Measurements from ENCODE around the gene MTFR1L.

DNA sequence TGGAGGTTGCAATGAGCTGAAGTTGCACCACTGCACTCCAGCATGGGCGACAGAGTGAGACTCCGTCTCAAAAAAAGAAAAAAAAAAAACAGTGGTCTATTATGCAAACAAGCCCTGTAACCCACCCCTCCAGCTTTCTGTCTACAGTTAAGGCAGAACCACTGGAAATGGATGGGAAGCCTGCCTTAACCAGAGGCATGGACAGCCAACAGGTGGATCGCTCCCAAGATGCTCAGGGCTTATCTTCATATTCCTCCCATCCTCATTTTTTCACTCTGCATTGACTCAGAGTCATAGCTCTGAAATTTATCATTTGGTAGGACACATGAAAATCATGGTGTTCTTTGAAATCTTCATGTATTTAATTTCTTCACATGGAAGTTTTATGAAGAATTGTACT is 8.7 kb downstream of the MTFR1L start:
- TF ChIP-seq ZSCAN29 (IDR thresholded peaks at IDR 0.05) (no peak), NR2C2 (CRISPR knock-in tag; IDR thresholded peaks at IDR 0.05) (no peak), NR2C2 (tag; IDR thresholded peaks at IDR 0.05) (no peak), TEAD4 (IDR thresholded peaks at IDR 0.05; ENCODE audit: low read length) (no peak), TEAD4 (CRISPR knock-in tag; IDR thresholded peaks at IDR 0.05; ENCODE audit: borderline replicate concordance) (no peak)
- TF ChIP-seq, protein P1, sequence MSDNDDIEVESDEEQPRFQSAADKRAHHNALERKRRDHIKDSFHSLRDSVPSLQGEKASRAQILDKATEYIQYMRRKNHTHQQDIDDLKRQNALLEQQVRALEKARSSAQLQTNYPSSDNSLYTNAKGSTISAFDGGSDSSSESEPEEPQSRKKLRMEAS (CRISPR knock-in tag; IDR thresholded peaks at IDR 0.05): no peak
